WERI-Rb-1 (cell line): ENCODE data around the gene STIM1.

Experiments used
- DNase-seq: peaks from one replicate; pipeline ENCODE4 v3.0.0-alpha.2; 2020
- H3K27ac ChIP-seq: fragments of 250-450 bp; sonication (Bioruptor Pico); 2 replicates; pipeline ENCODE4 v1.5.1; 2020; ENCODE audit warnings: mild to moderate bottlenecking, moderate library complexity
- H3K27me3 ChIP-seq: fragments of 250-450 bp; sonication (Bioruptor Pico); 2 replicates; pipeline ENCODE4 v1.5.1; 2021; ENCODE audit warnings: mild to moderate bottlenecking, low read depth, moderate library complexity; ENCODE audit not compliant: insufficient read depth, severe bottlenecking
- H3K36me3 ChIP-seq: fragments of 250-450 bp; sonication (Bioruptor Pico); 2 replicates; pipeline ENCODE4 v1.5.1; 2020; ENCODE audit warnings: mild to moderate bottlenecking, moderate library complexity
- H3K4me3 ChIP-seq: 2 replicates; pipeline ENCODE4 v1.5.1; 2011; ENCODE audit warnings: low read depth, mild to moderate bottlenecking, control low read depth, low read length
- H3K9me3 ChIP-seq: fragments of 250-450 bp; sonication (Bioruptor Pico); 2 replicates; pipeline ENCODE4 v1.5.1; 2021; ENCODE audit warnings: mild to moderate bottlenecking, moderate library complexity; ENCODE audit not compliant: severe bottlenecking
- CTCF ChIP-seq: IDR thresholded peaks from 2 replicates; pipeline ENCODE4 v1.5.1; 2011; ENCODE audit warnings: low read depth, mild to moderate bottlenecking, control low read depth, inconsistent platforms, low read length

STIM1 gene

DNA sequence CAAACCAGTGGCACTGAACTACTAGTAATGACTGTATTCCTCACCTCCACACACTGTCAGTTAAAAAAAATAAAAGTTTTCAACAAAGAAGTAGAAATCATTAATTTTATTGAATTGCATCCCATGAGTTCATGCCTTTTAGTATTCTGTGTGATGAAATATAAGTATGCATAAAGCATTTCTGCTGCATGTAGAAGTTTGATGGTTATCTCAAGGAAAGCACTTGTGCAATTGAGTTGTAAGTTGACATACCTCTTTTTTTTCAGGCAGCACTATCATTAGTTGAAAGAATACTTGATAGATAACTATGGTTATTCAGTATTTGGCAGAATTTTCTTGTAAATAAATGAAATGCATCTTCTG is 104.4 kb downstream of the STIM1 start:
- no peak for TF ChIP-seq CTCF
- Histone ChIP-seq H3K27me3 (no peaks in the 10 kb centered on the region), H3K27ac (no peak overlapping the region), H3K4me3 (no peak overlapping the region), H3K36me3 (no peaks in the 10 kb centered on the region), H3K9me3 (no peaks in the 10 kb centered on the region)
- no peak for DNase-seq

DNA sequence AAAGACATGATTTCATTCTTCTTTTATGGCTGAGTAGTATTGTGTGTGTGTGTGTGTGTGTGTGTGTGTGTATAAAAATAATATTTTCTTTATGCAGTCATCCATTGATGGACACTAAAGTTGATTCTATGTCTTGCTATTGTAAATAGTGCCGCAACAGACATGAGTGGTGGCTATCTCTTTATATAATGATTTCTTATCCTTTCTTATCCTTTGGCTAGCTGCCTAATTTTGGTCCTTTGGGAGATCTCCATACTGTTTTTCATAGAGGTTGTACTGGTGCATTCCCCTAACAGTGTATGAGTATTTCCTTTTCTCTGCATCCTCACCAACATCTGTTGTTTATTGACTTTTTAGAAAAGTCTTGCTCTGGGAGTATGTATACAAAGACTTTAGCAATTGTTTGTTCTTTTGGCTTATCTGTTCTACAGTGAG is 107.0 kb downstream of the STIM1 start:
- H3K9me3 ChIP-seq: no peaks in the 10 kb centered on the region
- no peak for DNase-seq
- no peak overlapping the region for H3K4me3 ChIP-seq
- H3K27me3 ChIP-seq: no peaks in the 10 kb centered on the region
- no peak for TF ChIP-seq CTCF
- H3K36me3 ChIP-seq: no peaks in the 10 kb centered on the region
- H3K27ac ChIP-seq: no peak overlapping the region

DNA sequence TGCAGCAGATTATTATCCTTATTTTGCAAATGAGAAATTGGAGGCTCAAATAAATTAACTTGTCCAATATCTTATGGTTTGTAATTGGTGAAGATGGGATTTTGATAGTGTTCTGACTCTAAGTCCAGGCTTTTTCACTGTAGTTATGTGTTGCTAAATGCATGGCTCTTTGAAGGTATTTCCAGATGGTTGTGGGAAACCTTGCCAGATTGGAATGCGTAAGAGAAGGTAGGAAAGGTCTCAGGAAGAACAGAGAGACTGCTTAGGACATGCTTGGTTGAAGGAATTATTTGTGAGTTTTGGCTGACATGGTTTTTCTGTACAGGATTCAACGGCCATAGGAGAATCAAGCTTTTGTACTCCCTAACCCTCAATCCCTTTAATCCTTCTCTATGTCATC is 108.6 kb downstream of the STIM1 start:
- Histone ChIP-seq H3K27ac (no peak overlapping the region), H3K36me3 (no peaks in the 10 kb centered on the region), H3K4me3 (no peak overlapping the region), H3K9me3 (no peaks in the 10 kb centered on the region), H3K27me3 (no peaks in the 10 kb centered on the region)
- no peak for TF ChIP-seq CTCF
- DNase-seq: no peak

- no peak for TF ChIP-seq CTCF
- no peaks in the 10 kb centered on the region for H3K9me3 ChIP-seq
- DNase-seq: no peak
- H3K36me3 ChIP-seq: no peaks in the 10 kb centered on the region
- H3K4me3 ChIP-seq: no peak overlapping the region
- H3K27me3 ChIP-seq: no peaks in the 10 kb centered on the region
- no peak overlapping the region for H3K27ac ChIP-seq
These were observed 109.6 kb downstream of the STIM1 start for GRCh38 chr11:3964935-3965604.

DNA sequence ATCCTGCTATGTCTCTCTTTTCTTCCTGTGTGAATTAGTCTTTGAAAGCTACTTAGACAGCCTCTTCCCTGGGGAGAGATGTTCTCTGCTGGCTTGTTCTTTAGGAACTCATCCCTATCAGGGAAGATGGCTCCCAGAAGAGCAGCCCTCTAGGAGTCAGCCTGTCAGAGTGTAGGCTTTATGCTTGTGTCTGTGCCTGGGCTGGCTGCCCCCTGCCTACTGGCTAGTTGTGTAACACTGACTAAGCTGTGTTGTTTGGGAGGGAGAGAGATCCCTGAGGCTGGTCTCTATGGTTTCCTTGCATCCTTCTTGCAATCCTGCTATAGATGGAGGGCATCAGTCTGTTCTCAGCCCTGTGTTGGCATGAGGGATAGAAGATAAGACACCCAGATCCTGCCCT is 112.2 kb downstream of the STIM1 start:
- DNase-seq: no peak
- no peak for TF ChIP-seq CTCF
- Histone ChIP-seq H3K9me3 (no peaks in the 10 kb centered on the region), H3K27me3 (no peaks in the 10 kb centered on the region), H3K36me3 (no peaks in the 10 kb centered on the region), H3K27ac (no peak overlapping the region), H3K4me3 (no peak overlapping the region)

GRCh38 chr11:3969200-3969599 is 113.7 kb downstream of the STIM1 start:
- Histone ChIP-seq H3K27me3 (no peaks in the 10 kb centered on the region), H3K4me3 (no peak overlapping the region), H3K9me3 (no peaks in the 10 kb centered on the region), H3K36me3 (no peaks in the 10 kb centered on the region), H3K27ac (no peak overlapping the region)
- no peak for TF ChIP-seq CTCF
- DNase-seq: no peak
